HCT116 (cell line): ENCODE data around the gene TEAD1. TPM values are rescaled to one million over a fixed set of nuclear protein-coding genes. Genes with fewer than 3 reads are reported as not detected.

Source experiments
- ATAC-seq: fragments of 200-7000 bp; cut with Tn5 transposase; 2 replicates; pipeline ENCODE4 v1.9.1; 2020; ENCODE audit warnings: mild to moderate bottlenecking, moderate library complexity
- BruUV-seq: library from RNA; stranded (reverse); fragments of 400-500 nt; replicated peaks from 2 replicates; lab custom pipeline; 2021; lab: Mats Ljungman, UMichigan
- CTCF ChIA-PET: fragments of 300-600 bp; sonication (Branson Sonifier 250); formaldehyde crosslinking; loops from one replicate; lab custom pipeline; 2021; ENCODE audit warnings: antibody characterized with exemption; lab: Charles Lee
- POLR2A ChIA-PET: fragments of 300-600, 350-600 bp; sonication (Branson Sonifier 250); formaldehyde crosslinking; loops from one replicate; lab custom pipeline; 2021; ENCODE audit warnings: antibody characterized with exemption; lab: Charles Lee
- RAD21 ChIA-PET, 2 experiments: fragments of 300-600 bp; sonication (Branson Sonifier 250); formaldehyde crosslinking; loops; one replicate each; lab custom pipeline; 2023; ENCODE audit warnings: low total read pairs in 2 of 2; ENCODE audit not compliant: uncharacterized antibody in 2 of 2, unreplicated experiment in 2 of 2, low non-redundant PET in 1 of 2; lab: Charles Lee
- DNase-seq: peaks from one replicate; pipeline ENCODE4 v3.0.0-alpha.2; 2010; ENCODE audit warnings: low read depth, low spot score
- H2AFZ ChIP-seq: fragments of 200-600 bp; shearing (Covaris generic), sonication (generic); 2 replicates; pipeline ENCODE4 v1.6.1; 2017; ENCODE audit warnings: low read depth, mixed run types, mixed read lengths, antibody characterized with exemption, low read length; ENCODE audit not compliant: poor library complexity, severe bottlenecking
- H3K27ac ChIP-seq: 2 replicates; pipeline ENCODE4 v1.5.1; 2012; ENCODE audit warnings: low read depth, low read length
- H3K27me3 ChIP-seq: fragments of 200-600 bp; sonication (generic); 2 replicates; pipeline ENCODE4 v1.6.1; 2016; ENCODE audit warnings: mixed run types, low read length, mixed read lengths; ENCODE audit not compliant: insufficient read depth
- H3K36me3 ChIP-seq, 2 experiments: fragments of 200-500 bp in 1 of 2; fragments of 200-600 bp in 1 of 2; sonication (Bioruptor generic) in 1 of 2; sonication (generic) in 1 of 2; 2 replicates each; pipeline versions ENCODE4 v1.5.1 to v1.6.1; 2014 to 2016; ENCODE audit warnings: low read length in 2 of 2, inconsistent platforms in 1 of 2, mixed read lengths in 1 of 2, mixed run types in 1 of 2; ENCODE audit not compliant: insufficient read depth in 2 of 2, control insufficient read depth in 1 of 2
- H3K4me1 ChIP-seq, 2 experiments: fragments of 200-600 bp in 1 of 2; sonication (generic) in 1 of 2; 2 replicates each; pipeline versions ENCODE4 v1.5.1 to v1.6.1; 2012 to 2017; ENCODE audit warnings: low read length in 2 of 2, inconsistent platforms in 1 of 2, mild to moderate bottlenecking in 1 of 2, mixed read lengths in 1 of 2, mixed run types in 1 of 2, moderate library complexity in 1 of 2; ENCODE audit not compliant: insufficient read depth in 2 of 2, control insufficient read depth in 1 of 2
- H3K4me2 ChIP-seq: fragments of 200-600 bp; sonication (generic); 2 replicates; pipeline ENCODE4 v1.6.1; 2017; ENCODE audit warnings: mixed run types, low read length, mixed read lengths
- H3K4me3 ChIP-seq, 2 experiments: fragments of 200-600 bp in 1 of 2; sonication (generic) in 1 of 2; replicated peaks in 1 of 2; 2 replicates each; pipeline ENCODE4 v1.5.1; 2011 to 2016; ENCODE audit warnings: low read length in 2 of 2, control low read depth in 1 of 2, low read depth in 1 of 2, mild to moderate bottlenecking in 1 of 2, mixed read lengths in 1 of 2, mixed run types in 1 of 2
- H3K79me2 ChIP-seq: fragments of 200-600 bp; sonication (generic); 2 replicates; pipeline ENCODE4 v1.6.1; 2017; ENCODE audit warnings: mild to moderate bottlenecking, mixed run types, low read length, moderate library complexity, mixed read lengths; ENCODE audit not compliant: insufficient read depth
- H3K9ac ChIP-seq: fragments of 200-600 bp; sonication (generic); 2 replicates; pipeline ENCODE4 v1.6.1; 2016; ENCODE audit warnings: low read length, mixed read lengths
- H3K9me2 ChIP-seq: fragments of 200-600 bp; sonication (generic), shearing (Covaris generic); 2 replicates; pipeline ENCODE4 v1.6.1; 2017; ENCODE audit warnings: mixed run types, mild to moderate bottlenecking, moderate library complexity; ENCODE audit not compliant: insufficient read depth
- H3K9me3 ChIP-seq, 2 experiments: fragments of 200-500 bp in 1 of 2; fragments of 200-600 bp in 1 of 2; sonication (Bioruptor generic) in 1 of 2; sonication (generic) in 1 of 2; 2 replicates each; pipeline ENCODE4 v1.6.1; 2014 to 2017; ENCODE audit warnings: low read length in 2 of 2, mixed read lengths in 2 of 2, inconsistent platforms in 1 of 2, low read depth in 1 of 2, mild to moderate bottlenecking in 1 of 2, mixed run types in 1 of 2, moderate library complexity in 1 of 2; ENCODE audit not compliant: control insufficient read depth in 1 of 2, insufficient read depth in 1 of 2
- H4K20me1 ChIP-seq: fragments of 200-600 bp; sonication (generic), shearing (Covaris generic); 2 replicates; pipeline ENCODE4 v1.6.1; 2017; ENCODE audit warnings: mixed run types, mild to moderate bottlenecking, moderate library complexity; ENCODE audit not compliant: insufficient read depth
- ATF3 ChIP-seq: IDR thresholded peaks from 2 replicates; pipeline ENCODE4 v1.6.1; 2012
- EGR1 ChIP-seq: IDR thresholded peaks from 2 replicates; pipeline ENCODE4 v1.6.1; 2012; ENCODE audit warnings: low read depth
- FOSL1 ChIP-seq: IDR thresholded peaks from 2 replicates; pipeline ENCODE4 v1.6.1; 2012; ENCODE audit warnings: low read depth
- JUND ChIP-seq: IDR thresholded peaks from 2 replicates; pipeline ENCODE4 v1.6.1; 2012
- MAX ChIP-seq: IDR thresholded peaks from 2 replicates; pipeline ENCODE4 v1.6.1; 2012
- POLR2A ChIP-seq: IDR thresholded peaks from 2 replicates; pipeline ENCODE4 v1.7.0; 2011; ENCODE audit warnings: borderline replicate concordance; ENCODE audit not compliant: insufficient read depth, insufficient read length; ENCODE audit errors: extremely low read depth
- POLR2AphosphoS5 ChIP-seq: IDR thresholded peaks from 2 replicates; pipeline ENCODE4 v1.6.1; 2011; ENCODE audit warnings: mild to moderate bottlenecking, low read depth, low read length, moderate library complexity
- REST ChIP-seq: IDR thresholded peaks from 2 replicates; pipeline ENCODE4 v1.6.1; 2012; ENCODE audit warnings: low read depth
- SRF ChIP-seq: IDR thresholded peaks from 2 replicates; pipeline ENCODE4 v1.6.1; 2012; ENCODE audit warnings: low read depth
- TCF7L2 ChIP-seq: IDR thresholded peaks from 2 replicates; pipeline ENCODE4 v1.7.0; 2011; ENCODE audit warnings: borderline replicate concordance, inconsistent platforms; ENCODE audit not compliant: insufficient read depth, insufficient read length; ENCODE audit errors: extremely low read depth
- ZBTB33 ChIP-seq: IDR thresholded peaks from 2 replicates; pipeline ENCODE4 v1.6.1; 2011; ENCODE audit warnings: mild to moderate bottlenecking, low read length, moderate library complexity; ENCODE audit not compliant: insufficient replicate concordance; ENCODE audit errors: extremely low read depth
- ZNF274 ChIP-seq: fragments of 200-500 bp; sonication (Bioruptor generic); IDR thresholded peaks from 2 replicates; pipeline ENCODE4 v1.6.1; 2014; ENCODE audit warnings: mild to moderate bottlenecking, low read depth, low read length, inconsistent platforms
- intact Hi-C: fragments of 100-400 bp; cut with micrococcal nuclease; formaldehyde crosslinking; loops from 2 replicates; pipeline ENCODE4 v1.10.0; 2022
- total RNA-seq: library from RNA; stranded (reverse); gene quantifications from one replicate; pipeline ENCODE4 v1.2.1, GENCODE V29; 2021; ENCODE audit not compliant: unreplicated experiment

TEAD1 gene
- total RNA-seq, 1 experiment from 2014 or later: 103 TPM

- BruUV-seq: no TSS peak
- no peak overlapping the region for H3K9ac ChIP-seq
- H3K4me1 ChIP-seq: peaks cover 18 to 28% of the 10 kb centered on the region in 2 experiments
- intact Hi-C loops: no loop called here
- peaks cover 6% of the 10 kb centered on the region; the same call in 1 of the 2 replicates for H3K9me2 ChIP-seq
- TF ChIP-seq FOSL1: no peak
- TF ChIP-seq JUND: no peak
- TF ChIP-seq POLR2AphosphoS5: no peak
- no peak for TF ChIP-seq ATF3
- TF ChIP-seq EGR1: no peak
- no peak for TF ChIP-seq ZNF274
- TF ChIP-seq ZBTB33: no peak
- no peak for TF ChIP-seq POLR2A
- no peak for TF ChIP-seq MAX
- no peak for TF ChIP-seq SRF
- TF ChIP-seq REST: no peak
- no peak for TF ChIP-seq TCF7L2
- no peaks in the 10 kb centered on the region for H3K9me3 ChIP-seq
- H3K4me2 ChIP-seq: no peak overlapping the region
- H4K20me1 ChIP-seq: peaks cover 4% of the 10 kb centered on the region; the same call in 1 of the 2 replicates
- no peak overlapping the region for H3K27ac ChIP-seq
- CTCF ChIA-PET: no interaction called here
- peak; percentile 17; the same call in 1 of the 2 replicates for ATAC-seq
- RAD21 ChIA-PET: no interaction called here
- no peak overlapping the region for H2AFZ ChIP-seq
- H3K36me3 ChIP-seq: no peaks in the 10 kb centered on the region
- H3K79me2 ChIP-seq: peaks cover 51% of the 10 kb centered on the region
- H3K27me3 ChIP-seq: no peaks in the 10 kb centered on the region
- no peak overlapping the region for H3K4me3 ChIP-seq
- no peak for DNase-seq
- POLR2A ChIA-PET: no interaction called here
Observed at GRCh38 chr11:12840871-12841660, 166.8 kb downstream of the TEAD1 start.
